MM.1S (cell line): Measurements from ENCODE around the gene MEF2C.
"Not testable (repeated sequence)": the region's sequence is repeated elsewhere in the genome, so short reads cannot be mapped to it uniquely, and the experiment has no call there.

ENCODE experiments used
- CTCF ChIP-seq: fragments of 300-600 bp; sonication (generic); IDR thresholded peaks from 2 replicates; pipeline ENCODE4 v1.5.1; 2016; ENCODE audit warnings: antibody characterized with exemption, low read length, mixed read lengths
- EZH2 ChIP-seq: fragments of 300-600 bp; sonication (generic); optimal IDR thresholded peaks from 2 replicates; pipeline ENCODE3; 2017; ENCODE audit warnings: low read depth, mild to moderate bottlenecking, antibody characterized with exemption, low read length, mixed read lengths
- EZH2phosphoT487 ChIP-seq: fragments of 300-600 bp; sonication (generic); IDR thresholded peaks from 2 replicates; pipeline ENCODE4 v1.6.1; 2018; ENCODE audit warnings: antibody characterized with exemption, low read length

- not testable (repeated sequence) for TF ChIP-seq CTCF, EZH2phosphoT487, EZH2
These were observed 84.1 kb downstream of the MEF2C start for GRCh38 chr5:88798933-88799332.
